ENCODE data around the gene CASK.
"Not testable (repeated sequence)": the region's sequence is repeated elsewhere in the genome, so short reads cannot be mapped to it uniquely, and the experiment has no call there.

Gene CASK

DNA sequence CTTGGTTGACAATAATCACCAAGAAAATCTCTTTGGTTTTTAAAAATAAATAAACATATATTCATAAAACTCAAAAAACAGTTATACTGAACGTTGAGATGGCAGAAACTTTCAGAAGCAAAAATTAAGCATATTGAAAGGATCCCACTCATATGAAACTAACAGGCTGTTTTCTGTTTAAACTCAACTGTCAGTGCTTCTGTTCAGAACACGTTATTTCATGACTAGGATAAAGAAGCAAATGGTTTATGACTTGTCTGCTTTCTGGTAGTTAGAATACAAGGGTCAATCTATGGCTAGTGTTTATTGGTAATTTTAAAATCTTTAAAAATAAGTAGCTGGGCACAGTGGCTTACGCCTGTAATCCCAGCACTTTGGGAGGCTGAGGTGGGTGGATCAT lies 195.2 kb downstream of the CASK start:
- no peak for DNase-seq

DNA sequence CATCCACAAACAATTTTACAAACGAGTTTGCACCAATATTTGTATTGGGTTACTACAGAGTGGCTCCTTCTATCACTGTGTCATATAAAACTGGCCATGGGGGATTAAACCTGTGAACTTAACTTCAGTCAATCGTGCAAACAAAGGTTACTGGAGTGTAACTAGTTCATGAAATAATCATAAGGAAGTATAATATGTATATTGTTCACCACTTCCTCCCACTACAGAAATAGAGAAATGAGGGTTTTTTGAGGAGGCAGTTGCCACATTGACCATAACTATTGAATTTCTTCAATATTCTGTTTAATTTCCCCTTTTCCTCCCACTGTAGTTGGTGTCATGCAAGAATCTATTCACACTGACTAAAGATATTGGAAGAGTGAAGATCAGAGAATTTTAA lies 199.5 kb downstream of the CASK start, which contains the start of gene GPR82:
Gene GPR82, plus strand, starts transcription at position 356 of the 400 bp plus-strand sequence. CDS start 2,846 bp downstream, outside the sequence.
- no peak for DNase-seq

DNA sequence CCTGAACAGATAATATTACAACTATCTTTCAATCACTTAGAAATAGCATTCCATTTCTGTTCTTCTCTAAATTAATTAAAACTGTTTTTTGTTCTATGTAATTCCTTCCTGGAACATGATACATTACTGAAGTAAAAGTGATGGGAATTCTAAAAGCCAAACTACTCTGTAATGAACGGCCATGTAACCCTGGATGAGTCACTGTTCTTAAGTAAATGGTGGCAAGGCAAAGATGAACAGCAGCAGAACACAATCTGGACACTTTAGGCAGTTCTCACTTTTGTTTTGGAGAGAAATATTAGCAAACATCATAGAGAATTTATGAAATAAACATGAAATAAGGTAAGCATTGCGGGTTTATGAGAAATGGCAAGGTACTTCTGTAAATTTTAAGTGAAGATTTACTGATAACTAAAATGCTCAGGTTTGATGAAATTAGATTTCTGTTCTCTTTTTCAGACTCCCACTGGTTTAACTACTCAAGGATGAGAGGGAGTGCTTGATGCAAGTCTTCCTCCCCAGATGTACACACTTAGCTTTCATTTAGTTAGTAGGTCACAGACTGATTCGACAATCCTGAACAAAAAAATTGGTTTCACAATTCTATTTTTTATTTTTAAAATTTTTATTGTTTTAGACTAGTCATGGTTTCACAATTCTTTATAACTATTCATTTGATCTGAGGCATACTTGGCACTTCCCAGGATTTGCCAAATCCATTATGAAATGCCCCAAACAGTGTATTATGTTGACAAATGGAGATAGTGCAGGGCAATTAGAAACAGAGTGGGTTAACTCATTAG lies 200.3 kb downstream of the CASK start:
- no peak for DNase-seq

DNA sequence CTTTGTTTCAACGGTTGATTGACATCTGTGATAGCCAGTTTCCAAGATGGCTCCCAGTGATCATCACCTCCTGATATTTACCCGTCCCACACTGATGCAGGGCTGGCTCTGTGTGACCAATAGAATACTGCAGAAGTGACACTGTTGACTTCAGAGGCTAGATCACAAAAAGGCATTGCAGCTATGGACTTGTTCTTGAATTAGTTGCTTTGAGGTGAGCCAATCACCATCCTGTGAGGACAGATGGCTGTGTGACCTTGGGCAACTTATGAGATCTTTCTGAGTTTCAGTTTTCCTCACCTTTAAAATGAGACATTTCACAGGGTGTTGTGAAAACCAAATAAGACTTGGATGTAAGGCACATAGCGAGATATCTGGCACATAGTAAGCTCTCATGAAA lies 201.1 kb downstream of the CASK start:
- DNase-seq, result no peak

DNA sequence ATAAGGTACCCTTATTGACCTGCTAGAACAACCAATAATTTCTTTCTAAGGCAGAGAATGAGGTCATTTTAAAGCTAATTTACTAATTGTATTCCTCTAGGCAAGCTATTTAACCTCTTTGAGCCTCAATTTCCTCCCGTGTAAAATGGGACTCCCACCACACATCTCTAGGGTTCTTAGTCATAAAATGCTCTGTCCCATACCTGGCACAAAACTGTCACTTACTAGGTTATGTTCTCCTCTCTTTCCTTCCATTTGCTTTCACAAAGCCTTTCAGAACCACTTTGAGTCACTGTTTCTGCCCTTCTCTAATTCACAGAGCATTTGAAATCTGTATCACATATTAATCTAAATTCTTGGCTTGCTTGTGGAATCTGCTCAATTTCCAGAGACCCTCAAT lies 201.8 kb downstream of the CASK start:
- DNase-seq, result no peak

DNA sequence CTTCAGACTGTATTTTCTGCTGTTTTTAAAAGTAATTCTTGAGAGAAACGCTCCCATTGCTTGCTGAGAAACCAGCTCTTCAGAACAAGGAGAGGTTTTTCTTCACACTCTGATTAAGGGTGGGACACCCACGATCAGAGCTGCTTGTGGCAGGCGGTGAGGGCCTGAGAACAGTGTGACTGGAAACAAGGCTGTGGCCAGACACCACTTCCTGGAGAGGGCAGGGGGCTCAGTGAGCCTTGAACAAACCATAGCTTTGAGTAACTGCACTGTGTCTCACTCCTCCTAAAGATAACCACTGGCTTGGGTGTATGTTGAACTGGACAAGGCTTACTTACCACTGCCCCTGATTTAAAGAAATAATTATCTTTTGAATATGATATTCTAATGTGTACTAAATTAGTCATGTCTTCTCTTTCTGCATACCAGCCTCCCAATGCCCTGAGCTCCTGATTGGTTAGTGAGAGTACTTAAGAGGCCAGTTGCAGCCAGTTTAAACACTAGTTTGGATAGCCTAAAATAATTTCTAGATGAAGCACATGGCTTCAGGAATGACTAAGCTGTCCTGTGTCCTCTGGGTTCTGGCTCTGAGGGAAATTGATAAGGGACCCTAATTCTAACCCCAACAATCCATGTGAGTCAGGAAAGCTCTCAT lies 203.1 kb downstream of the CASK start:
- DNase-seq, result no peak

DNA sequence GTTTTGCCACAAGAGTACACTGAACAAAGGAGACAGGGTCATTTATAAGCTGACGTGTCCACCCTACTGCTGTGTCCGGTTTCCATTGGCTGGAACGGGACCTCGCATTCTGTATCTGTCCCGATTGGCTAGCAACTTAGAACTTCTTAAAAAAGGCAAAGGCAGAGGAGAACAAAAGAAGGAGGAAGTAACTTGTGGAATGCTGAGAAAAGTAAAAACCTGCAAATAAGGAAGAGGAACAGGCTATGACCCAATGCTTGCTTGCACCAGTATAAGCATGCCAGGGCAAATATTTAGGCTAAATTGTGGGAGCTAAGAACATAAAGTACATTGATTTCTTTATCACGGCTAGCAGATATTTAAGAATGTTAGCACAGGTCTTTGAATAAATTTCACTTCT lies 203.7 kb downstream of the CASK start:
- not testable (repeated sequence) for DNase-seq

DNA sequence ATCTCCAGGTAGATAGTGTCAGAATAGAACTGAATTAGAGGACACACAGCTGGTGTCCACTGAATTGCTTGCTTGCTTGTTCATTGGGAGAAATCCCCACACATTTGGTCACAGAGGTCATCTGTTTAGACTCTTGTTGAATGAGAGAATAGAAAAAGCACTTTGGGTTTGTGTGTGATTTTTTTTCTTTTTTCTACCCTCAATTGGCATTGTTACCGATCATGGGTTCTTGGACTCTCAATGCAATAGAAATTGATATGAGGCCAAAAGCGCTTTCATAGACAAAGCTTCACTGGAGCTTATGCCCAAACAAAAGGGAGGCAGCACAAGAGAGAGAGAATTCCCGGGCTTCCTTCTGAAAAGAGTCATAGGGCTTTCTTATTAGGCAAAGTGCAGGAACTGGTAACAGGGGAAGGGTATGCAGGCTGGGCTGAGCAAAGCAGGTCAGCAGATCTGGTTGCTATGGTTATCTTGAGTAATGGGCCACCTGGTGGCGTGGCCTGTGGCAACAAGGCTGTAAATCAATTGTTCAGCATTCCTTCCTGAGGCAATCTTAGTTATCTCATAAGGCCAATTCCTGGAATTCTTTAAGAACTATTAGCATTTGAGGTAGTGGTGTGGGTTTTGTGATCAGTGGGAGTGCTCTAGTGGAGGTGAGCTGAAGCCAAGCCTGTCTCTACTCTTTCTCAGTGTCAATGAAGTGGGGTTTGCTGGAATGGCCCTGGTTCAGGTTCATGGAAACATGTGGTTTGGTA lies 204.7 kb downstream of the CASK start:
- no peak for DNase-seq

DNA sequence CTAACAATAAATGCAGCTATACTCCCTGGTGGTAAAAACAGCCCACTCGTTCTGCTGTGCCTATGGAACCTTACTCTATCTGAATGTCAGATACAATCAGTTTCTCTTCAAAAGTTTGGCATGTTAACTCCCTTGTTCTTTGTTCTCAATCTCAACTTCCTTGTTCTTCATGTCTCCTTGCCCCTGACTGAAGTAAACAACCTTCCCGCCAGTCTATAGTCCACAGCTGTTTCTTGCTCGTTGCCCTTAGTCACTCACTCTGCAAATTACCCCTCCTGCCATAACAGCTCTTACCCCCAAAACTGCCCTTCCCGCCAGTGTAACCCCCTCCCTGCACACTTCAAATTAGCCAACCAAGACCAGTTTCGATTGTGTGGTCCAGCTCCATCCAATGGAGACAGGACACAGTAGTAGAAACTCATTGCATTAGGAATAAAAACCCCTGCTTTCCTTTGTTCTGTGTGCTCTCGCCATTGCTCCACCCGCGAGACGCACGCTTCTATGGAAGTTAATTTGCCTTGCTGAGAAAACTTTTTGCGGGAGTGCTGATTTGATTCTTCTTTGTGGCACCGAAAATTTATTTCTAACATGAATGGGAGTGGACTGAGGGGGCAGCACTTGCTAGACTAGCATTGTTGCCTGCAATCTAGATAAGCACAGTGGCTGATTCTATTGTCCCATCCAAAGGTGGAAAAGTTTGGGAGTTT lies 206.4 kb downstream of the CASK start:
- DNase-seq, result no peak

DNA sequence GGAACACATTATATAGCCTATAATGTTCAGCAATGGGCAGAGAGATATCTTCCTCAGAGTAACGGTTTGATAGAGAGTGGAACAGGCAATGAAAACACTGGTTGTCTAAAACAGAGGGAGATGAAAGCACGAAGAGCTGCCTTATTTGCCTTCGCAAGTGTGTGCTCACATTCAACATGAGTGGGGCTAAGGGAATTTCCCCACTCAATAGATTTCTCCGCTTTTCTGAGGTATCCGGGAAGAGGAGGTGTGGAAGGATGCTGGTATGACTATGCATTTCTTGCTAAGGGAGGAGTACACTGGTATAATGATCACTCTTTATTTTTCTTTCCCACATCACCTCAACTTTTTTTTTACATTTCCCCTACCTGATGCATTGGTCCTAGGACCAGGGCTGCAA lies 207.1 kb downstream of the CASK start:
- no peak for DNase-seq

DNA sequence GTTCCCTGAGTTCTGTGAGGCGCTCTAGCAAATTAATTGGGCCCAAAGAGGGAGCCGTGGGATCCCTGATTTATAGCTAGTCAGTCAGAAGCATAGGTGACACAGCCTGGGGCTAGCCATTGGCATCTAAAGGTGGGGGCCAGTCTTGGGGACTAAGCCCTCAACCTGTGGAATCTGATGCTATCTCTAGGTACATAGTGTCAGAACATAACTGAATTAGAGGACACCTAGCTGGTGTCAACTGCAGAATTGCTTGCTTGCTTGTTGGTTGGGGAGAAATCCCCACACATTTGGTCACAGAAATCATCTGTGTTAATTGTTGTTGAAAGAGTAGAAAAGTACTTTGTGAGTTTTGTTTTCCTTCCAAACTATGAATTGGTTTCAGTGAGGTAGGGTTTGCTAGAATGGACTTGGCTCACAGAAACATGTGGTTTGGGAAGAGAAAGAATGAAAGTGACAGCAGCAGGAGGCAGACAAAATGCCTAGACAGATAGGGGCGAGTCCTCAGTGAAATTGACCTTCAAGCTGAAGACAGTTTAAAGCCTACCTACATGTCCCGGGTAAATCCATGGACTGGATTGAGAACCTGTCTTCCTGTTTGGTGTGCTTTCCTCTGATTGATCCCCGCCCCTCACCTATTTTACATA lies 212.2 kb downstream of the CASK start:
- no peak for DNase-seq

DNA sequence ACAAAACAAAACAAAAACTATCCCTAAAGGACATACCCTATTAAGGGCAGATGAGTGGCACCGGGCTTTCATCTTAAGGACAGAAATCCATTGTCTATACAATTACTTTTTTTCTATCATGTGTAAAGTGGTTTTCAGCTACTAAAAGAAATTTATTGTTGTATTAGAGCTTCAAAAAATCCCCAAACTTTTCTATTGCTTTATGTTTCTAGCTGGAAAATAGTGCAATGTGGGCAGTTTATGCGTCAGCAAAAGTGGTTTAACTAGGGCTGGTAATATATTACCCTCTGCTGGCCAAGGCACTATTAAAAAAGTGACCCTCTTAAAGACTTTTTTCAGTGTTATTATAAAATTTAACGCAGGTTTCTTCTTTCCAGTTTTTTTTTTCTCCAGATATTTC lies 214.9 kb downstream of the CASK start:
- DNase-seq, result no peak

DNA sequence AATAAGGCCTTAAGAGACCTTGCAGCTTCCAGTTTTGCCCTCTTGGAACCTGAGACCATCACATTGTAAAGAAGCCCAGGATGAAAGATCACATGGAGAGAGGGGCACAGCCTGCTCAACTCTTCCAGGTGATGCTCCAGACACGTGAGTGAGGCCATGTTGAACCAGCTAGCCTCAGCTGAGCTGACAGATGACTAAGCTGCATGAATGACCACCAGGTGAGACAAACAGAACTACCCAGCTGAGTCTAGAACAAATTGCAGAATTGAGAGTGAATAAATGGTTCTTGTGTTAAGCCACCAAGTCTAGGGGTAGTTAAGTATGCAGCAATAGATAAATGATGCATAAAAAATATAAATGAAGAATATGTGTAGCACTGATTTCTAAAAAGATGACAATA lies 216.1 kb downstream of the CASK start:
- DNase-seq, result no peak

DNA sequence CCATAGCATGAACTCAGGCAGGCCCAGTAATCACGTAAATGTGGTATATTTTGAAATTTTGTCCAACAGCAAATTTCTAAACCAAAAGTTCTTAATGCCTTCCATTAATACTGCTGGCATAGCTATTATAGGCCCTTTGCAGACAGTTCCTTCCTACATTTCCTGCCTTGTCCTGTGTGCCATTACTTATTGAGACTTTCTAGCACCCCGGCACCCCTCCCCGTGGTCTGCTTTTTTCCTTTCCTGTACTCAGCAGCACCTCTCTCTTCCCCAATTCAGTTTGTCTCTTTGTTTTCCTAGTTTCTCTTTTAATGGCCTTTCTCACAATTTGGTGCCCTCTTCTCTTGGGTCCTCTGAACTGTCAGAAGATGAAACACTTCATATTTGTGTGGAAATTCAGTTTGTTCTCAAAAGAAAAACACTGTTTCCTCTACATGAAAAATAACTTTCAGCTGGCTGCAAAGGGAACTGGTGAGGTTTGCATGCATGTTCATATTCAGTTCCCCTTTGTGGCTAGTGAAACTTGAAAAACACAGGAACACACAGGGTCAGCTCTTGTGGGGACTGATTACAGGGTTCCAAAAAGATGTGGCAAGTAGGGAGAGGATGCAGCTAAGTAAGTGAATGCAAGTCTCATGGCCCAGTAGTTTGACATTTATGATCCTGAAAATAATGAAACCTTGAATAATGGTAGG lies 217.5 kb downstream of the CASK start:
- DNase-seq, result no peak

DNA sequence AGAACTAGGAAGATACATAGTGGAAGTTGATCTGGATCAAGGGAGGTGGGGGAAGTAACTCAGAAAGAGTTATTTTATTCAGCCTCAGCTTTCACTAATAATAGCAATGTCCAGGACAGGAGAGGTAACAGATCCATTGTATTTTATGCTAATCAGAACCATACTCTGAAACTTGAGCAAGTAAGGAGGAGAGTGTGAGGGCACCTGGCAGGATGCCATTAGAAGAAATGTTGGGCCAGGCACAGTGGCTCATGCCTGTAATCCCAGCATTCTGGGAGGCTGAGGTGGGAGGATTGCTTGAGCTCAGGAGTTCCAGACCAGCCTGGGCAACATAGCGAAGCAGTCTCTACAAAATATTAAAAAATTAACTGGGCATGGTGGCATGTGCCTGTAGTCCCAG lies 218.3 kb downstream of the CASK start:
- no peak for DNase-seq

DNA sequence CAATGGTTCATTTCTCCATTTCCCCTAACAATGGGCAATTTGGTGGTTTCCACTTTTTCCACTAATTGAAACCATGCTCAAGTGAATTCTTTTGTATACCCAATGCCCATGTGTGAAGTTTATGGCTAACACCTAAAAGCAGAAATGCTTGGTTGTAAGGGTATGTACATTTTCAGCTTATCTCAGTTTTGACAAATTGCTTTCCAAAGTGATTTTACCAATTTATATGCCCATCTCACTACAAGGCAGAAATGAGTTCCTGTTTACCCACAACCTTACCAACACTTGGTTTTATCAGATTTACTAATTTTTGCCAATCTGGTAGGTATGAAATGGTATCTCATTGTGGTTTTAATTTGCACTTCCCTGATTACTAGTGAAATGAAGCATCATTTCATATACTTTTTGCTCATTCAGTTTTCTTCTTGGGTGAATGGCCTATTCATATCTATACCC lies 219.8 kb downstream of the CASK start:
- DNase-seq, result no peak

DNA sequence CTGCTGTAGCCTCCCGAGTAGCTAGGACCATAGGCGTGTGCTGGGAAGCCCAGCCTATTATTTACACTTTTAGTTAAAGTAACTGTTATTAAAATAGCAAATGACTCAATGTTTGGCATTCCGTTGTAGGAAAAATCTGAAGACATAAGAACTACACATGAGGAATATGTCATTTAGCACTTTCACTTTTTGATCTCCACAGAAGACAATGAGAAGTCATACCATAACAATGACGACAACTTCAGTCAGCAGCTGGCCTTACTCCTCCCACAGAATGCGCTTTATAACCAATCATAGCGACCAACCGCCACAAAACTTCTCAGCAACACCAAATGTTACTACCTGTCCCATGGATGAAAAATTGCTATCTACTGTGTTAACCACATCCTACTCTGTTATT lies 227.9 kb downstream of the CASK start:
- no peak for DNase-seq

DNA sequence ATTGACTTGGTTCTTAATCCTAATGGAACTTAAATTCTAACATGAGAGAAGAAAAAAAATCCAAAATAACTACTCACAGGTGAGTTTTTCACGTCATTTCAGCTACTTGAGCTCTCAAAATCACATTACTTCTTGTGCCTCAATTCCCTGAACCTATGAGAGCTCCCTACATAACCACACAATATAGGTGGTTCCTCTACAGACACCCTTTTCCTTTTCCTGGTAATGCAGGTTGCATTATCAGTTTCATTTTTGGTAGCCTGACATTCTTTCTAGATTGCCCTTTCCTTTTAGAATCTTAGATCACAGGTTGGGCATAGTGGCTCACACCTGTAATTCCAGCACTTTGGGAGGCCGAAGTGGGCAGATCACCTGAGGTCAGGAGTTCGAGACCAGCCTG lies 230.3 kb downstream of the CASK start:
- DNase-seq, result no peak

DNA sequence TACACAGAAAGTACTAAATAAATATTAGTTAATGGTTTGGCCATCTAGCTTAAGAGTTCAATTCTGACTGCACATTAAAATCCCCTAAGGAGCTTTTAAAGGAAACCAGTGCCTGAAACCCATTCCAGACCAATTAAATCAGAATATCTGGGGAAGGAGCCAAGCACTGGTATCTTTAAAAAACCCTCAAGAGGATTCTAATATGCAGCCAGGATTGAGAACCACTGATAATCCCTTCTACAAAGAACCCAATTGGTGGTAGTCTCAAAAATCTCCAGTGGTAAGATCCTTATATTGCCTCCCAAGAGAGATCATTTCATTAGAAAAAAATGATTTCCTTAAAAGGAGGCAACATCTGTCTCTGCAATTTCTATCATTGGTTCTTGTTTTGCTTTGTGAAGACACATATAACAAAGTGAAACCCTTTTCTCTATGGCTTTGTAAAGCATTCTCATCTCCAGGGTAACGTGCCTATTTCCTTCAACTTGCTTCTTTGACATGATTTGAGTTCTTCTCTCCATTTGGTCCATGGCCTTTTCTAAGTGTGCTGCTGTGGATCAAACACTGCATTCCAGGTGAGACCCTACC lies 231.1 kb downstream of the CASK start:
- no peak for DNase-seq

DNA sequence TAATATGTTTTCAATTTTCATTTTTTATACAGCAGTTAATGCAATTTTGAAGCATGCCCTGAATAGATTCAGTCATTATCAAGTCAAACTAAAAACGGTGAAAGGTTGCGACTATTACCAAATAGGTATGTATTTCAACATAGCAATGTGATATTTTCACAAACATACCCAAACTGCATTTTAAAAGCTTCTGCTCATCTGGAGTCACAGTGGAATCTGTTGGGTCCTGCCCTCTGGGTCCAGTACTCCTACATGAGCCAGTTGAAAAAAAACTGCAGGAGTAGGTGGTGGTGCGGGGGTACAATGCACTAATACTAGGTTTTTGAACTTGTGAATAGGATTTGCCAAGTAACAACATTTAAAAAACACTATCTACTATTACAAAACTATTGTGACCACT lies 233.6 kb downstream of the CASK start:
- DNase-seq, result no peak

DNA sequence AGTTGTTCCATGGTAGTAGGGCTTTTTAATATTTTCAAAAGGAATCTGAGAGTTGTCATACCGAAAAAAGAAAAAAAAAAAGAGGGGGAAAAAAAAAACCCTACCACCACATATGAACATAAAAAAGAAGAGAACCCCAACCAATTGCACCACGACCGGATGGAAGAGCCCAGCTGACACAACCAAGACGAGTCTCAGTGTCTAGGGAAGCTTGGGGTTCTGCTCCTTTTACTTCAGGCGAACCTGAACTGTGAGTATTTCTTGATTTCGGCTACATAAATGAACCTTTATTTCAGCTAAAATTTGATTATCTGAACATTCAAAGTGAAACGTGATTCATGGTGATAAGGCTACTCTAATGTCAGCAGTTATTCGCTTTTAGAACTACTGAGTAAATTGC lies 234.5 kb downstream of the CASK start, which contains the start of gene GPR34:
Gene GPR34, plus strand, starts transcription at position 139 of the 400 bp plus-strand sequence. CDS start 6,661 bp downstream, outside the sequence.
- DNase-seq, result no peak

Measured in amniotic stem cell (primary cell).